ENCODE data around the gene DPEP3.

The DPEP3 gene

GRCh38 chr16:67928561-67929364, 51.5 kb downstream of the DPEP3 start:
- peak; percentile 69 for DNase-seq

GRCh38 chr16:67928147-67928546, 52.2 kb downstream of the DPEP3 start:
- DNase-seq = no peak

DNA sequence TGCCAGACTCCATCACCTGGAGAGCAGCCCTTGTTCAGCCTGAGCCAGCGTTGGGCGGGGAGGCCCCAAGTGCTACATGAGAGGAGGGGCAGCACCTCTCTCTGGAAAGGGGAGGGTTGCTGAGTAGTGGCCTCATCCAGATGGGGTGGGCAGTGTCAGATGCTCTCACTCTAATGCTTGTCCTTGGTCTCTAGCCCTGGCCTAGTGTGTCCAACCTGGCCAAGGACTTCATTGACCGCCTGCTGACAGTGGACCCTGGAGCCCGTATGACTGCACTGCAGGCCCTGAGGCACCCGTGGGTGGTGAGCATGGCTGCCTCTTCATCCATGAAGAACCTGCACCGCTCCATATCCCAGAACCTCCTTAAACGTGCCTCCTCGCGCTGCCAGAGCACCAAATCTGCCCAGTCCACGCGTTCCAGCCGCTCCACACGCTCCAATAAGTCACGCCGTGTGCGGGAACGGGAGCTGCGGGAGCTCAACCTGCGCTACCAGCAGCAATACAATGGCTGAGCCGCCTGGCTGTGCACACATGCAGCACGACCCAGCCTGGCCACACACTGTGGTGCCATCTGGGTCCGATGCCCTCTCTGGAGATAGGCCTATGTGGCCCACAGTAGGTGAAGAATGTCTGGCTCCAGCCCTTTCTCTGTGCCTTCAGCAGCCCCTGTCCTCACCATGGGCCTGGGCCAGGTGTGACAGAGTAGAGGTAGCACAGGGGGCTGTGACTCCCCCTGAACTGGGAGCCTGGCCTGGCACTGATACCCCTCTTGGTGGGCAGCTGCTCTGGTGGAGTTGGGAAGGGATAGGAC, 53.0 kb downstream of the DPEP3 start:
- no peak for DNase-seq

- peak; percentile 96 for DNase-seq
Observed at GRCh38 chr16:67926181-67926750, 54.0 kb downstream of the DPEP3 start.
